ENCODE results near the gene PLA2G6. TPM values are rescaled to one million over a fixed set of nuclear protein-coding genes. Genes with fewer than 3 reads are reported as not detected.

Gene PLA2G6
- total RNA-seq, 6 experiments from 2014 or later, result 8.1 to 32.9 (median 19.8) TPM

DNA sequence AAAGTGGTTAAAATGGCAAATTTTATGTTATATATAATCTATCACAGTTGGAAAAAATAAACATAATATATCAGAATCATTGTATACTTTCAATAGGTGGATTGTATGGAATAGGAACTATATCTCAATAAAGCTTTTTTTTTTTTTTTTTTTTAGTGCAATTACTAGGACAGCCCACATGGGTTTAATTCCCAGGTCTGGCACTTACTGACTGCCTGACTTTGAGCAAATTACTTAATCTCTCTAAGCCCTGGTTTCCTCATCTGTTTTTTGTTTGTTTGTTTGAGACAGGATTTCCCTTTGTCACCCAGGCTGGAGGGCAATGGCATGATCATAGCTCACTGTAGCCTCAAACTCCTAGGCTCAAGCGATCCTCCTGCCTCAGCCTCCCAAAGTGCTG is 45.0 kb downstream of the PLA2G6 start:
- no CpG with 5 or more reads among the region's 1 CpG for WGBS (ENCODE audit: insufficient coverage, low coverage, low lambda C conversion rate, missing lambda C conversion rate)
- intact Hi-C loops (cut with DNase I), result no loop called here
- TF ChIP-seq POLR2A (IDR thresholded peaks at IDR 0.05), result no peak
- DNase-seq, result no peak
- no peak overlapping the region for H3K4me3 ChIP-seq
- ATAC-seq, result no peak
- H3K4me1 ChIP-seq, result peaks cover 0 to 4% (median 0%) of the 10 kb centered on the region in 4 donors
- H3K27ac ChIP-seq, result no peak overlapping the region
- no peaks in the 10 kb centered on the region for H3K36me3 ChIP-seq
- H3K27me3 ChIP-seq, result no peaks in the 10 kb centered on the region
- H3K9me3 ChIP-seq, result no peaks in the 10 kb centered on the region

DNA sequence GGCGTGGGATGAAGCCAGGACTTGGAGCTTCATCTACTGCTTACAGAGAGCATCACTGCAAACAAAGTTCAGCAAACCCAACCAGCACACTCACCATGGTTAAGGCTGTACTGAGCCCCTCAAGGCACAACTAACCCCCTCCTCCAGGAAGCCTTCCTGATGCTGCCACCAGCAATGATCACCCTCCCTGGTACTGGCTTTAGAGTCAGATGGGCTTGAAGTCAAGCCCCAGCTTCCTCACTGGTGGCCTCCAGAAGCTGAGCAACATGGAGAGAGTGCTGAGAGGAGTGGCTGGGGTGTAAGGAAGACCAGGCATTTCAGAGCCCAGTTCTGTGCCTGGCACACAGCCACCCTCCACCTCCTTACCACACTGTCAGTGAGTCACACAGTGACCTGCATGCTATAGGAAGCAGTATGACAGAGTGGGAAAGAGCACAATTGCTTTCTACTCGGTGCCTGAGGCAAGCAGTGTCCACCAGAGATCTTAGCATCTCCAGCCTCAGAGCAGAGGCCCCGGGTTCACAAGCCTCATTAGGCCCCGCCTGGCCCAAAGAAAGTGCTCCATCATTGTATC is 46.4 kb downstream of the PLA2G6 start:
- no peaks in the 10 kb centered on the region for H3K4me1 ChIP-seq
- no peaks in the 10 kb centered on the region for H3K9me3 ChIP-seq
- no peak for TF ChIP-seq POLR2A (IDR thresholded peaks at IDR 0.05)
- TF ChIP-seq, protein P1, sequence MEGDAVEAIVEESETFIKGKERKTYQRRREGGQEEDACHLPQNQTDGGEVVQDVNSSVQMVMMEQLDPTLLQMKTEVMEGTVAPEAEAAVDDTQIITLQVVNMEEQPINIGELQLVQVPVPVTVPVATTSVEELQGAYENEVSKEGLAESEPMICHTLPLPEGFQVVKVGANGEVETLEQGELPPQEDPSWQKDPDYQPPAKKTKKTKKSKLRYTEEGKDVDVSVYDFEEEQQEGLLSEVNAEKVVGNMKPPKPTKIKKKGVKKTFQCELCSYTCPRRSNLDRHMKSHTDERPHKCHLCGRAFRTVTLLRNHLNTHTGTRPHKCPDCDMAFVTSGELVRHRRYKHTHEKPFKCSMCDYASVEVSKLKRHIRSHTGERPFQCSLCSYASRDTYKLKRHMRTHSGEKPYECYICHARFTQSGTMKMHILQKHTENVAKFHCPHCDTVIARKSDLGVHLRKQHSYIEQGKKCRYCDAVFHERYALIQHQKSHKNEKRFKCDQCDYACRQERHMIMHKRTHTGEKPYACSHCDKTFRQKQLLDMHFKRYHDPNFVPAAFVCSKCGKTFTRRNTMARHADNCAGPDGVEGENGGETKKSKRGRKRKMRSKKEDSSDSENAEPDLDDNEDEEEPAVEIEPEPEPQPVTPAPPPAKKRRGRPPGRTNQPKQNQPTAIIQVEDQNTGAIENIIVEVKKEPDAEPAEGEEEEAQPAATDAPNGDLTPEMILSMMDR (IDR thresholded peaks at IDR 0.05), result no peak
- ATAC-seq (peak in 2 of 4 donors; percentile 16 to 45), DNase-seq (peak in 2 of 3 donors; percentile 33 to 35)
- H3K27me3 ChIP-seq, result no peaks in the 10 kb centered on the region
- intact Hi-C loops (cut with DNase I), result no loop called here
- H3K36me3 ChIP-seq, result no peaks in the 10 kb centered on the region
- no CpG with 5 or more reads among the region's 4 CpGs for WGBS (ENCODE audit: insufficient coverage, low coverage, low lambda C conversion rate, missing lambda C conversion rate)
- no peak overlapping the region for H3K27ac ChIP-seq
- H3K4me3 ChIP-seq, result no peak overlapping the region

DNA sequence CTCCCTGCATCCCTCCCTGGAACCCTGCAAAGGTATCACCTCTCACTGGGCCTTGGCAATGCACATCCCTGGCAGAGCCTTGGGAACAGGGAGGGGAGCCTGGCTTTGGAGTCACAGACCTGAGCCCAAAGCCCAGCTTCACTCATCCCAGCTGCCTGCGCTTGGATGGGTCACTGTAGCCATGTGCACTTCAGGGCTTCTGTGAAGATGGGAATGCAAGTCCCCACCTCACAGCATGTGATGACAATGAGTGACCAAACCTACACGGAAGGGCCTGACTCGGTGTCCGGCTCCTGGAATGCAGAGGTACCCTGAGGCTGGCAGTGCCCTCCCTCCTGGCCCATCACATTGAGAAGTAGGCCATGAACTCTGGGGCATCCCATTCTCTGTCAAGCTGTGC is 48.3 kb downstream of the PLA2G6 start:
- Histone ChIP-seq H3K27me3 (no peaks in the 10 kb centered on the region), H3K9me3 (no peaks in the 10 kb centered on the region), H3K36me3 (no peaks in the 10 kb centered on the region), H3K27ac (no peak overlapping the region), H3K4me3 (no peak overlapping the region), H3K4me1 (no peaks in the 10 kb centered on the region)
- no CpG with 5 or more reads among the region's 4 CpGs for WGBS (ENCODE audit: insufficient coverage, low coverage, low lambda C conversion rate, missing lambda C conversion rate)
- TF ChIP-seq POLR2A (IDR thresholded peaks at IDR 0.05), result no peak
- TF ChIP-seq, protein P1 (IDR thresholded peaks at IDR 0.05), result no peak
- intact Hi-C loops (cut with DNase I), result no loop called here
- peak in 2 of 3 donors; percentile 22 to 35 for DNase-seq
- ATAC-seq, result no peak

DNA sequence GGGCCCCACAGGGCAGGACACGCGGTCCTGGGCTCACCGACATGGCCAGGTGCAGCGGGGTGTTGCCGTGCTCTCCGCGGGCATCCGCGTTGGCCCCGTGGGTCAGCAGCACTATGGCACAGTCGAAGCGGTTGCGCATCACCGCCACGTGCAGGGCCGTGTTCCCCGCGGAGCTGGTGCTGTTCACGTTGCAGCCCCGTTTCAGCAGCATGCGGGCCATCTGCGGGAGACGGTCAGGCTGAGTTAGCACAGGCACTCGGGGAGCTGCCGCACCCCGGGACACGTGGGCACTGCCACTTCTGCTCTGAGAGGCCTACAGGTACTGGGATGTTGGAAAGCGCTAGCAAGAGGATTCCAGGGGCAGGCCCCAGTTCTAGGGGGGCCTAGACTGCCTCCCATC is 48.8 kb downstream of the PLA2G6 start:
- no peaks in the 10 kb centered on the region for H3K4me1 ChIP-seq
- H3K9me3 ChIP-seq, result no peaks in the 10 kb centered on the region
- no CpG with 5 or more reads among the region's 28 CpGs for WGBS (ENCODE audit: insufficient coverage, low coverage, low lambda C conversion rate, missing lambda C conversion rate)
- H3K27me3 ChIP-seq, result no peaks in the 10 kb centered on the region
- H3K36me3 ChIP-seq, result no peaks in the 10 kb centered on the region
- H3K27ac ChIP-seq, result no peak overlapping the region
- TF ChIP-seq, protein P1 (IDR thresholded peaks at IDR 0.05), result no peak
- no peak for TF ChIP-seq POLR2A (IDR thresholded peaks at IDR 0.05)
- peak in 2 of 3 donors; percentile 43 to 48 for DNase-seq
- no peak overlapping the region for H3K4me3 ChIP-seq
- peak in 1 of 4 donors; percentile 9 for ATAC-seq
- intact Hi-C loops (cut with DNase I), result no loop called here

DNA sequence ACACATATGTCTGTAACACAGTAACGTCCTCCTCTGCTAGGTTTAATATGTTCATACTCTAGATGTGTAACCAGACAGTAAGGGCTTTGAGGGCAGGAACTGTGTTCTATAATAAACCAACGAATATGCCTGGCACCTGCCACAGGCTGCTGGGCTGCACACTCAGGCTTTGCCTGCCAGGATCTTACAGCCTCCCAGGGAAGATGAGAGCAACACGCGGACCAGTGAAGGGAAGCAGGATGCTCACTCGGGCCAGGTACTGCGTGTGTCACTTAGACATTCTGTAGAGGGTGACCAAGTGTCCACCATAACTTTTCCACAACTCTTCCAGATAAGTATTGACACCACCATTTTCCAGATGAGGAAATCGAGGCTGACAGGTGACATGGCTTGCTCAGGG is 49.5 kb downstream of the PLA2G6 start:
- 89% methylated on average over 6 of the region's 7 CpGs for WGBS (ENCODE audit: insufficient coverage, low coverage, low lambda C conversion rate, missing lambda C conversion rate)
- no peak for ATAC-seq
- no peaks in the 10 kb centered on the region for H3K4me1 ChIP-seq
- no peak overlapping the region for H3K27ac ChIP-seq
- no peaks in the 10 kb centered on the region for H3K9me3 ChIP-seq
- no peaks in the 10 kb centered on the region for H3K27me3 ChIP-seq
- no peak for TF ChIP-seq POLR2A (IDR thresholded peaks at IDR 0.05)
- TF ChIP-seq, protein P1 (IDR thresholded peaks at IDR 0.05), result no peak
- DNase-seq, result peak in 2 of 3 donors; percentile 24 to 35
- H3K36me3 ChIP-seq, result no peaks in the 10 kb centered on the region
- no peak overlapping the region for H3K4me3 ChIP-seq
- intact Hi-C loops (cut with DNase I), result no loop called here
